Gastrocnemius medialis (tissue), 4 donors: Measurements from ENCODE around the gene TSLP.

Experiments
- CTCF ChIP-seq, 5 experiments: fragments of 450-650 bp in 3 of 5; fragments of 200-600 bp in 2 of 5; sonication (generic) in 2 of 5; IDR thresholded peaks in 4 of 5; conservative IDR thresholded peaks in 1 of 5; 1 replicate in 4 of 5; 2 replicates in 1 of 5; pipeline ENCODE4 v1.5.1; 2016 to 2019; ENCODE audit warnings: antibody characterized with exemption in 5 of 5, mild to moderate bottlenecking in 3 of 5, moderate library complexity in 3 of 5
- POLR2A ChIP-seq, 2 donors: fragments of 450-650 bp; IDR thresholded peaks; one replicate each; pipeline ENCODE4 v1.6.1; 2017; ENCODE audit warnings: antibody characterized with exemption in 2 of 2, mild to moderate bottlenecking in 2 of 2, moderate library complexity in 2 of 2

- no peak for TF ChIP-seq POLR2A (IDR thresholded peaks at IDR 0.05)
- TF ChIP-seq CTCF (IDR thresholded peaks at IDR 0.05 in 4 of 5, conservative IDR thresholded peaks at IDR 0.05 in 1 of 5): no peak
Measured at GRCh38 chr5:111071413-111071812, at the start of gene TSLP.
